GM18868 (cell line): ENCODE data around the gene TTC28.

Experiments used
- ATAC-seq: cut with Tn5 transposase; IDR thresholded peaks from one replicate; pipeline ENCODE4 v1.9.1; 2021; ENCODE audit warnings: mild to moderate bottlenecking, moderate library complexity; ENCODE audit not compliant: unreplicated experiment

TTC28 gene

DNA sequence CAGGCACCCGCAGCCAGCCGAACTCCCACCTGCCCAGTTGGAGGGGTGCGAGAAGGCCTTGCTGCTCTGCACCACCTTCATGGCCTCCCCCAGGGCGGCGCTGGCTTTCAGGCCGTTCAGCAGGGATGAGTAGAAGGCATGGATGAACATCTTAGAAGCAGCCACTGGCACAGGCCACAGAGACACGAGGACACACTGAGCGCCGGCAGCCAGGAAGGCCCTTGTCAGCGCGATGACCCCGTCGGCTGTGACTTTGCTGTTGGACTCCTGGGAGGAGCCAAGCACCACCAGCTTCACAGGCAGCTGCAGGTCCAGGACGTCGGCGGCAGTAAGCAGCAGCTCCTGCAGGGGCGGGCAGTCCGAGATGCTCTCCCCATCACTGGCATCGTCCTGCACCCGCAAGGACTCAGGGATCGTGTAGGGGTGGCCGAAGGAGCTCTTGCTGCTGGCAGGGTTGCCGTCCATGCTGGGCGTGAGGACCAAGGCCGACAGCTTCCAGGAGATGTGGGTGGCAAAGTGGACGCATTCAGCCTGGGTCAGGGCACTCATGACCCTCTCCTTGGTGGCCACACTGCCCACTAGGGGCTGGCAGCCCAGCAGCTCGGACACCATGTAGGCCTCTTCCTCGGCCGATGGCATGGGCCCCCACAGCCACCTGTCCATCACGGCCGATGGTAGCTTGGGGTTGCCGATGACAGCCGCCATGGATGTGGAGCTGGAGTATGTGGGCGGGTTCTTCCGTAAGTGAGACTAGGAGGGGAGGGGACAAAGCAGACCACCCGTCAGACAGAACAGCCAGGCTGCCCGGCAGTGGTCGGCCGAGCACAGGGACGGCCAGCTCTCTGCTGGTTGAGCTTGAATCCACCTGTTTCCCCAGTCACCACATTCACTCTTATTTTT, 680.9 kb downstream of the TTC28 start:
- no peak for ATAC-seq

DNA sequence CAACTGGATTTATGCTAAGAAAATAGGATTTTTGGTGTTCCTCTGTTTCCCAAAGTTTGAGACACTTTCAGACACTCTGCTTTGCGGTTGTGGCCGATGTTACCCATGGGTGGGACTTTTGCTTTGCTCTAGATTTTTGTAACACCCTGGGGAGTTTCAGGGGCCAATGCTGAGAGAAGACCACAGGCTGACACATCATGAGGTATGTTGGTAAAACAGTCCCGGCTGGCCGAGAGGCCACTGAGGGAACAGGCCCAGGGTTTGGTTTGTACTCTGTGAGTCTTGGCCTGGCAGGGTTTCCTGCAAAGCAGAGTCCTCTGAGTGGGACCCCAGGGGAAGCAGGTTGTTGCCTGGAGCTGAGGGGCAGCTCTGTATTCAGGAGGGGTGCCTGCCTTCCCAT, 682.1 kb downstream of the TTC28 start:
- no peak for ATAC-seq

DNA sequence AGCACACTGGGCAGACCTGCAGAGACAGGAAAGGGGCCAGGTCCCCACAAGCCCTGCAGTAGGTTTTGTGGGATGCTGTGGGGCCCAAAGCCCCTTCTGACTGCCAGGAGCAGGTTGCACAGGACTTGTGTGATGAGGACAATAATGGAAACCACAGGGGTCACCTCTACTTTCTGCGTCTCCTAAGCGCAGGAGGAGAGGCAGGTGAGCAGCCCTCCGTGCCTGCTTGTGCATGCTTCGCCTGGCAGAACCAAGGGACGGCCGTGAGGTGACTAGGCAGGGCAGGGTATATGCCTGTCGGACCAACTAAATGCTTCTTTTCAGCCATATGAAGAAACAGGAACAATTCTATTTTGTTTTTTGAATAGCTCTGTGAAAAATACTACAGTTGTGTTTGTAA, 682.7 kb downstream of the TTC28 start:
- ATAC-seq: no peak

DNA sequence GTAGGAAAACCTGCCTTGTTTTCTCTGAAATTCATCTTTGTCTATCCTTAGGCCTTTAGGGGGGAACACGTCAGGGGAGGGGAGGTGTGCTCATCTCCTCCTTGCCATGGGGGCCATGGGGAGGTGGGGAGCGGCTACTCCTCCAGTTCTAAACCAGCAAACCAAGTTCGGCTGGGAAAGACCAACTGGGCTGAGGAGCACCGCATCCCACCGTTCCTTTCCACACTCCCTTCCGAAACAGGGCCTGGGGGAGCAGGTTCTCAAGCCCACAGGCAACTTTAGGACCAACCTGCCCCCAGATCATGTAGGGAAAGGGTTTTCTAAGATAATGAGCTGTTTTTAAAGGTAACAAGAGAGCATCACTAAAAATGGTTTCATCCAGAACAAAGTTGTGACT, 683.1 kb downstream of the TTC28 start:
- ATAC-seq: no peak

DNA sequence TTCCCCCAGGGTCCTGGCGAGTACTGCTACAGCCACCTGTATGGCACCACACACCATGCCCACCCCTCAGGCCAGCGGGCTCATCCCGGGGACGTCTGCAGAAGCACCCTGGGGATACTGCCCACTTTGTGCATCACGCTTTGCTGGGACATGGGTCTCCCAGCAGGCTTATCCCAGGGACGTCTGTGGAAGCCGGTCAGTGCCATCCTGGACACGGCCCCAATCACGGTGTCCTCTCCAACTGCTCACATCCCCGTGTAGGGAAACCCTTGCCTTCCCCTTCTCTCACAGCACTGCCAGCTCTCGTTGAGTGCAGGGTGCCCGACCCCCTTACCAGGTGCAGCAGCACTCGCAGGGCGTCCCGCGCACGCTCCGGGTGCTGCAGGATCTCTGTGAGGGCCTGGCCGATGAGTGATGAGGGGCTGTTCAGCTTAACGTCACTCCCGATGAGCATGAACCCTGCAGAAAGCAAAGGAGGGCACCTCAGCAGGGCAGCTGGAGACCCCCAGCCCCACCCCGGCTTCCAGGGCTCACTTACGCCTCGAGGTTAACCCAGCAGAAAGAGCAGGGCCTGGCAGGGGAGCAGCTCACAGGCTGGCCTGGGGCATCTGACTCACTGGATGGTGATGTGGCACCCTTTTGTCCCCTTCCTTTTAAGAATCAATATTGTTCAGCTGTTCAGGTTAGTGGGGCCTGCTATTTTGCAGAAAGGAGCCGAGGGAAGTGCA, 683.7 kb downstream of the TTC28 start:
- ATAC-seq: no peak

DNA sequence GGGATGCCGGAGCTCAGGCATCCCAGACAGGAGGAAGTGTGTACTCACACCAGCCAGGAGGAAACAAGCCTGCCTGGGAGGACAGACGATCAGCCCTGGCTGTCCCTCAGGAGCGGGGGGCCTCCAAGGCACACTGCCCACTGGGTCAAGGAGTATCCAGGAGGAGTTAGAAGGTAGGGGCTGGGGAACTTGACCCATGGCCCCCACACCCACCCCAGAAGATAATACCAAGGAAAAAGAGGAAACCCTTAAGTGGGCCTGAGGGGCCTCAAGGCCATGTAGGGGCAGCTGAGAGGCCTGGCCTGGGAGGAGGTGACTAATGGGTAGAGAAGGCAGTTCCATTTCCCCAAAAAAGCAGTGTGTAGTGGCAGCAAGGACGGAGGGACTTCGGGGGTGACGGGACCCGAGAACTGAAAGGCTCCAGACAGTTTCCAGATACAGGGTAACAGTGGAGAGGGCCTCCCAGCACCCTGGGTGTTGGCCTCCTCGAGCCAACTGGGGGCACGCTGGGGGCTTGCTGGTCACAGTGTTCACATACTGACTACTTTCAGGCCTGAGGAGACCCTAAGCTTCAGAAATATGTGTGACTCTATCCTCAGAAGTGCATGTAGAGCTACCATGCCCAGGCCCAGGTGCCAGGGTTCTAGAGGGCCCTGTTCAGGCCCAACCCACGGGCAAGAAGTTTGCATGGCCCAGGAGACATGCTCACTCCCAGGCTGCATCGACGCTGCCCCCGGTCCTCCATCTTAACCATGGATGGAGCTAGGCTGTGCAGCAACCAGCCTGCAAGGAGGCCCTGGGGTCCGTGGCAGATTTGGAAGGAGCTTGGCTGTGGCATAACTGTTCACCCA, 684.9 kb downstream of the TTC28 start:
- no peak for ATAC-seq

DNA sequence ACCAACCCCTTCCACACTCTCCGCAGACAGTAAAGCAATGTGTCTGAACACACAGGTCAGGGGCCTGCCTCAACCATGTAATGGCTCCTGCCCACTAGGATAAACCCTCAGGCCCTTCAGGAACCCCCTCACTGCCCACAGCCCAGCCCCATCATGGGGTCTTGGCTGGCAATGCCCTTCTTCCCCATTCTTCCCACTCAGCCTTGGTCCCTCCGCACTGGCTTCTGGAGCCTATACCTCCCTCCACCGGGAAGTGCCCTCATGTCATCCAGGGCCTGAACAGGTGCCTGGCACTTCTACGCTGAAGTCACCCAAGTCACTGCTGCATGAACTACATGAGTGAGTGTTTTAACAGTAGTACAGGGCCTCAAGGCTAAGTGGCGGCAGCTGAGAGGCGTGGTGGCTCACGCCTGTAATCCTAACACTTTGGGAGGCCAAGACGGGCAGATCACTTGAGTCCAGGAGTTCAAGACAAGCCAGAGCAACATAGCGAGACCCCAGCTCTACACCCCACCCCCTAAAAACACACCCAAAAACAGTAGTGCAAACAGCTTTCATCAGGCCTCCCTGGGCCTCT, 685.8 kb downstream of the TTC28 start:
- no peak for ATAC-seq

DNA sequence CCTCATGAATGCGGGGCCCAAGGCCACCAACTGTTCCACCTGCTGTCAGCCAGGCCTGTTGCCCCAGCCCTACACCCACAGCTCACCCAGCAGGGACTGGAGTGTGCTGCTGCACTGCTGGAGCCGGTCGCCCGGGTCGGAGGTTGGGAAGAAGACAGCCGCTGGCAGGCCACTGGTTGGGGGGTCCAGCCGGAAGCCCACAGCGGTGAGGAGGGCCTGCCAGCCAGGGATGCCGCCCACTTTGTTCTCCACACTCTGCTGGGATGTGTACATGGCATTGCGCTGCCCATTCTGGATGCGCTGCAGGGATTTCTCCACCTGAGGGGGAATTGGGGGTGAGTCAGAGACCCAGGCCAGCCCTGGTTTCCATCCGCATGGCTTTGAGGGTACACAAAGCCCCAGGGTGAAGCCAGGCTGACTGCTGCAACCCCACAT, 686.4 kb downstream of the TTC28 start:
- ATAC-seq: no peak

DNA sequence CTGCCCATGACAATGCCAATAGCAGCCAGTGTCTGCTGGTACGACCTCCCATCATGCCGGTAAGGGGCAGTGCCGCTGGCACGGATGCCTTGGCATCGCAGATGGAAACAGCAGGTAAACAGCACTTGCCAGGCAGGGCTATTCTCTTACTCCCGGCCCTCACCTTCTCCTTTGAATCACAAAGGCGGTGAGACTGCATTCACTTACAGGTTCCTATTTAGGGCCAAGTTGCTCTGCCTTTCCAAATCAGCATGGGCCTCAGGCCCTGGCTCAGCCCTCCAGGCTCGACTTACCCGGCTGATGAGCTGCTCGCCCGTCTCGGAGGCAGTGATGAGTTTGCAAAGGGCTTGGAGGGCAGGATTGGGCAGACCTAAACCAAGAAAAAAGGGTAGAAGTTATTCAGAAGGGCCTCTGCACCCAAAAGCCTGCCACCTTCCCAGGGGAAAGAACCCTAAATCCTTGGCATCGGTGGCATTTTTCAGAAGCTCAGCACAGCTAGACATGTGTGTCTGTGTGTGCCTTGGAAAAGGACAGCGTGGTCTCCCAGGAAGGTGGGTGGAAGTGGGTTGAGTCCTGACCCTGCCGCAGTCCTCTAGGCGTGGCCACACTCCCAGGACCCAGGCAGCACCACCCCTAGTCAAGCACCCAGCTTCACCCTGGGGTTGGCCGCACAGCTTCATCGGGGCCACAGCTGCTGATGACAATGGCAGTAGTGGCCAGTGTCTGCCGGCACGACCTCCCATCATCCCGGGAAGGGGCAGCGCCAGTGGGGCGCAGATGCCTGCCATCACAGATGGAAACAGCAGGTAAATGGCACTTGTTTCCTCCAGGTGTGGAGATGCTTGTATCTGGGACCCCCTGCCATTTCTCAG, 687.1 kb downstream of the TTC28 start:
- no peak for ATAC-seq

DNA sequence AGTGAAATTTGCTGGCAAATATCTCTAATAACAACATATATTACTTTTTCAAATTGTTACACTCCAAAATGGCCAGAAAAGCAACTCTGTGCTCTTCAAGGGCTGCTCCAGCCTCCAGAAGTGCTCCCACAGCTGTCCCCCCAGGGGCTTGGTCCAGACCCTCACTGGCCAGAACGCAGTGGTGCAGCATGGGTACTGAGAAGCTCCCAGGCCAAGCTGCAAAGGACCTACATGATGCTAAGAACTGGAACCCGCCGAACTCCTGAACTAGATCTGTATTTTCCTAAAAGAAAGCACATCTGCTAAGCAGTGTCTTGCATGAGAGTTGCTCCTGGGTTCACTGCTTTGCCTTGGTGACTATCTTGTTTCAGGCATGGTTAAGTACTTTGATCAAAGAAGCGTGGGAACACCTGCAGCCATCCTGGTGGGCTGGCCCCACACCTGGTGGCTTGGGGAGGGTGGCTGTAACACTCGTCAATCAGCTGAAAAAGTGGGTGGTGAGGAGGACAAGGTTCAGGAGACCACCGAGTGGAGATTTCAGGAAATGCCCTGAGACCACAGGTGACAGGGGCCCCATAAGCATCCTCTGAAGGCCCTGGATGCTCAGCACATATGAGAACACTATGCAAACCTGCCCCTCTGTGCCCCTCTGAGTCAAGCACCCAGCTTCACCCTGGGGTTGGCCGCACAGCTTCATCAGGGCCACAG, 687.9 kb downstream of the TTC28 start:
- no peak for ATAC-seq

DNA sequence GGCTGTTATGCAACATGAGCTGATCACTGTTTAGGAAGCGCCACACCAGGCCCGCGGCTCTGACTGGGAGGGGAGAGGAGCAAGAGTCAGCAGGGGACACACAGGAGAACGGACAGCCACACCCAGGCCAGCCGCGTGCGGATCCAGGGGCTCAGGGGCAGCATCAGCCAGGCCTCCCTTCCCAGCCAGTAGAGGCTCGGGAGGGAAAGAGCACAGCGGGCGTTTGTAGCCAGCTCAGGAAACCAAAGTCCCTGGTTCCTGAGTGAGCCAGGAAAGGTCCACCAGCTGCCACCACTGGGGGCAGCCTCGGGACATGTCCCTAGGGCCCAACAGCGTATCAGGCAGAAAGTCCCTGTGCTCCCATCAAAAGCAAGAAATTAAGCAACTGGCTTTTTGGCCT, 688.8 kb downstream of the TTC28 start:
- no peak for ATAC-seq

DNA sequence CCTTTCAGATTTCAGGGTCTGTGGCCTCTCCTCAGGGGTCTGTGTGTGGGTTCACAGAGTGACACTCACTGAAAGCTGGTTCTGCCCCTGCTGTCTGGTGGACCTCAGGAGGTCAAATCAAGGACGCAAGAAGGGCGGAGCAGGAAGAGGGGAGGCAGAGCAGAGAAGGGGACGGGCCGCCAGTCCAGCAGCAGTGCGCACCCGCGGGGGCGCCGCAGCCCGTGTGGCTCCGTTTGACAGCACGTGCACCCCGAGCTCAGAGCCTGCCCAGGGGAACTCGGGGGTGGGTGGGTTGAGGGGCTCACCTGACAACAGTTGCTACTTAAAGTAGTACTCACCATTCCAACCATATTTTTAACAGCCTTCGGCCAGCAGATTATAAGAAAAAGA, 689.2 kb downstream of the TTC28 start:
- no peak for ATAC-seq

DNA sequence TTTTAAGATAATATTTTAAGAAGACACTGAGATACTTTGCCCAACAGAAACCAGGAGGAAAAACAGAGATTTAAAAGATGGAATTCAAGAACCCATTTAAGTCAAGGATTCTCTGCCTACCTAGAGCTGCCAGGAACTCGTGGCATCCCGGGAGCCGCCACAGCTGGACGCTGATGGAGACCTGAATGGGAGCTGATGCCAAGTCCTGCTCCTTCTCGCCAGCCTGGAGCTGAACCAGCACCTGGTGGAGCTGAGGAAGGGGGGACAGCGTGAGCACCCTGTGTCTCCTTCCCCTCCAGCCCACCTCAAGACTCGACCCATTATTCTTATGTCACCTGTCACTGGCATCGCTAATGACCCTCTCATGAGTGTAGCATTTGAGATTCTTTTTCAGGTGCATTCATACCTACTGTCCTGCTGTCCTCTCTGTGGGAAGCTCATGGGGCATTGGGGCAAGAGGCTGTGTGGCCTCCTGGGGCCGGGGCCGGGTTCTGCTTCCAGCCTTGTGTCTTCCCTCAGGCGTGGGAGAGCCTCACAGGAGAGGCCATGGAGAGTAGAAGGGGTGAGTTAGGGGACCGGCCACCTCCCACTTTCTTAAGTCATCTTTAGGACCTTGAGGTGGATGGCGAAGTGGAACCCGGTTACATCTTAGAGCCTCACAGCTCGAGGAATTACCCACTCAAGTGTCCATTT, 689.7 kb downstream of the TTC28 start:
- ATAC-seq: no peak

DNA sequence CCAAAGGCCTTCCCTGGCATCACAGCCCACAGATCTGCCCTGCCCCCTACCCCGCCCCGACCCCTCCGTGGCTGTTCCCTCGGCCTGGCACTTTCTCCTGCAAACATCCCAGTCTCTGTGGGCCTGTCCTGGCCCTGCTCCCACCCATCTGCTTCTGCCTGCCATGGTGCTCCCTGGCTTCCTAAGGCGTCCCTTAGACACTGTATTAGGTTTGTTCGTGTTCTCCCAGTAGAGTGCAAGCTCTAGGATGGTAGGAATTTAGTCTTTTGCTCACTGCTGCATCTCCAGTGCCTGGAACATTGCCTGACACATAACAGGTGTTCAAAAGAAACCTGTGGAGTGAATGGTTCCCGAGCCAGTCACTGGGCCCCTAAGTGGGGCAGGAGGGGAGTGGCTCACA, 690.9 kb downstream of the TTC28 start:
- no peak for ATAC-seq

DNA sequence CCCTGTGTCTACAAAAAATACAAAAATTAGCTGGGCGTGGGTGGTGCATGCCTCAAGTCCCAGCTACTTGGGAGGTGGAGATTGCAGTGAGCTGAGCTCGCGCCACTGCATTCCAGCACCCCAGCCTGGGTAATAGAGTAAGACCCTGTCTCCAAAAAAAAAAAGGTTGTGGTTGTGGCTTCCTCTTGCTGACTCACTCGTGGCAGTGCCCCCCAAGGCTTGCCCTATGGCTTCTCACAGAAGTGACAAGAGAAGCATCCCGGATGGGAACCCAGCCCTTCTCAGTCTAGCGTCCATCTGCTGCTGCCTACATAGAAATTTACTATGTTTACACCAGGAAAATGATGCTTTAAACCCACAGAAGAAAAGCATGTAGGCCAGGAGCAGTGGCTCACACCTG, 692.1 kb downstream of the TTC28 start:
- no peak for ATAC-seq

DNA sequence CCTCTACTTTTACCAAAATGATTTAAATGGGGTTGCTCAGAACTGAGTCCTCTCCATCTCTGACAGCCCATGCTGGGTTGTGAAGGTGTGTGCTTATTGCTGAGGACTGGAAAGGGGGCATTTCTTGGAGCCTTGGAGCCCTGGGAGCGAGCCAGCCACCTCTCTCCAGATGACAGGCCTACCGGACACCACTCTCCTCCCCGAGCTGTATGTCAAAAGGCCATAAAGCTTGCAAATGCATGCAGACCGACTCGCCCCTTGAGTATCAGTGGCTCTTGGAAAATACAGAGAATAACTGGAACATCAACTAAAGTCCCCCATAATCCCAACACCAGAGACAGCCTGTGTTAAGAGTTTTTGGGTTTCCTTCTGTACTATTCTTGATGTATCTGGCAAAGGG, 692.7 kb downstream of the TTC28 start:
- no peak for ATAC-seq

DNA sequence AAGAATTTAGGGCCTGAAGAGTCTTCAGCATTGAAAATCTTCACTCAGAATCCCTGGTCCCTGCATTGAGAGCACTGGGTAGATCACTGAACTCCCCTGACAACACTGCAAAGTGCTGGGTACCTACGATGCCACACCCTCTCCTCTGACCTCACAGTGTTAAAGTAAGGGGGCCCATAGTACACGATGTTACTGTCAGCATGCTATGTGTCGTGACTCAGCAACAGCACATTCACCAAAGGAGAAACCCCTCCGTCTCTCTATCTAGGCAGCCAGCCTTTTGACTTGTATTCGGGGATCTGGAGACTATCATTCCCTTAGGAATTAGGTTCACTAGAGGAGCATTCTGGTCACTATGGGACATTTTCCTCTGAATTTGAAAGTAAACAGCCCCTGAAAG, 693.2 kb downstream of the TTC28 start:
- ATAC-seq: no peak

DNA sequence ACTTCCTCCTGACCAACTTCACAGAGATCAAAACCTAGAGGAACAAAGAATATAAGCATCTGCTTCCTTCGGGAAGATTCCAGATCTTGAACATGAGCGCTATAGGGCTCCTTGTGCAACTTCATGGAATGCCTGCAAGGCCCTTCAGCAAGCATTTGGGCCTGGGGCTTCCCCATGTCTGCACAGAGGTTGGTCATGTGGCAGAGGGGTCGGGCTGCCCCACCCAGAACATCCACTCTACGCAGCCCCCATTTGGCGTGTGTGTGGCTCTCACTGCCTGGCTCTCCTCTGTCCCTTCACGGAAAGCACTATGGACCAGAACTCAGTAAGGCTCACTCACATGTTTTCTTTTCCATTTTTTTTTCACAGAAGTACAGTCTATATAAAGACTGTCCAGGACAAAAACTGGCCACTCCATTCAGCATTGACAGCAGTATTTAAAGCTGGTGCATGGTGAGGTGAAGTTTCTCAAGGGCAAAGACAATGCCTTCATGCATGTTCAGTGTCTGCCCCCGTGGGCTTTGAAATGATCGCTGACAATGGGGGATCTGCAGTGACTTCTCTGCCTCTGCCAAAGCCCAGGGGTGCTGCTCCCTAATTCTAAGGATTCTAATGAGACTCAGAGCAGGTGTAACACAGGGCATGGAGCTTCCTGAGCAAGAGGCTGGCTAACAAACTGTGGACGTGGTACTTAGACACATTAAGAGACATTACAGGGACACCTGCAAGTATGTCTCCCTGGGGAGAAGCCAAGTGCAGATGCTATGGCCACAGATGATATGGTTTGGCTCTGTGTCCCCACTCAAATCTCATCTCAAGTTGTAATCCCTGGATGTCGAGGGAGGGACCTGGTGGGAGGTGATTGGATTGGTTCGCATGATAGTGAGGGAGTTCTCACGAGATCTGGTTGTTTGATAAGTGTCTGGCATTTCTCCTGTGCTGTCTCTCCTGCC, 694.0 kb downstream of the TTC28 start:
- no peak for ATAC-seq
